CD14-positive monocyte (primary cell): Measurements from ENCODE around the gene LSMEM2. TPM values are rescaled to one million over a fixed set of nuclear protein-coding genes. Genes with fewer than 3 reads are reported as not detected.
A peak's percentile ranks its signal among the peaks of the same experiment; 100 is the strongest.

Experiments used
- DNase-seq, 3 donors: peaks; one replicate each; pipeline ENCODE4 v3.0.0-alpha.2; 2011 to 2022
- H2AFZ ChIP-seq: 2 replicates; pipeline ENCODE4 v1.6.0; 2012; ENCODE audit warnings: mild to moderate bottlenecking, low read depth, low read length, inconsistent platforms; ENCODE audit not compliant: insufficient read depth, poor library complexity, severe bottlenecking
- H3K27ac ChIP-seq, 2 donors: 1 replicate in 1 of 2; 2 replicates in 1 of 2; pipeline ENCODE4 v1.5.1; 2012 to 2013; ENCODE audit warnings: low read length in 2 of 2, control low read depth in 1 of 2, inconsistent platforms in 1 of 2, low read depth in 1 of 2, mild to moderate bottlenecking in 1 of 2
- H3K27me3 ChIP-seq, 2 donors: one replicate each; pipeline versions ENCODE4 v1.6.0 to v1.6.1; 2011 to 2013; ENCODE audit warnings: low read length in 2 of 2; ENCODE audit not compliant: control insufficient read depth in 2 of 2, insufficient read depth in 2 of 2
- H3K36me3 ChIP-seq, 2 donors: replicated peaks in 1 of 2; 1 replicate in 1 of 2; 2 replicates in 1 of 2; pipeline versions ENCODE4 v1.5.1 to v1.6.1; 2012 to 2013; ENCODE audit warnings: low read length in 2 of 2, control low read depth in 1 of 2, inconsistent platforms in 1 of 2, mild to moderate bottlenecking in 1 of 2; ENCODE audit not compliant: insufficient read depth in 2 of 2, control insufficient read depth in 1 of 2
- H3K4me1 ChIP-seq, 2 donors: 1 replicate in 1 of 2; 2 replicates in 1 of 2; pipeline versions ENCODE4 v1.5.1 to v1.6.1; 2012 to 2013; ENCODE audit warnings: low read length in 2 of 2, control low read depth in 1 of 2, inconsistent platforms in 1 of 2, mild to moderate bottlenecking in 1 of 2, moderate library complexity in 1 of 2; ENCODE audit not compliant: insufficient read depth in 2 of 2, control insufficient read depth in 1 of 2
- H3K4me2 ChIP-seq: replicated peaks from 2 replicates; pipeline ENCODE3; 2012; ENCODE audit warnings: low read length, moderate library complexity, mild to moderate bottlenecking; ENCODE audit not compliant: poor library complexity, severe bottlenecking; ENCODE audit errors: extremely low read depth
- H3K4me3 ChIP-seq, 3 experiments: fragments of 200-600 bp in 1 of 3; sonication (generic) in 1 of 3; replicated peaks in 1 of 3; 1 replicate in 2 of 3; 2 replicates in 1 of 3; pipeline ENCODE4 v1.5.1; 2011 to 2013; ENCODE audit warnings: low read length in 3 of 3, mild to moderate bottlenecking in 3 of 3, control low read depth in 2 of 3, low read depth in 2 of 3, inconsistent platforms in 1 of 3, moderate library complexity in 1 of 3
- H3K79me2 ChIP-seq: 2 replicates; pipeline ENCODE4 v1.6.0; 2012; ENCODE audit warnings: mild to moderate bottlenecking, control low read depth, inconsistent platforms, low read length, moderate library complexity; ENCODE audit not compliant: insufficient read depth
- H3K9ac ChIP-seq: 2 replicates; pipeline ENCODE4 v1.6.0; 2017; ENCODE audit warnings: low read length, mild to moderate bottlenecking; ENCODE audit not compliant: insufficient read depth, poor library complexity, severe bottlenecking
- H3K9me3 ChIP-seq, 2 donors: replicated peaks in 1 of 2; 1 replicate in 1 of 2; 2 replicates in 1 of 2; pipeline versions ENCODE4 v1.5.1 to v1.6.1; 2012 to 2013; ENCODE audit warnings: low read length in 2 of 2, control low read depth in 1 of 2; ENCODE audit not compliant: control insufficient read depth in 1 of 2, insufficient read depth in 1 of 2
- H4K20me1 ChIP-seq: 2 replicates; pipeline ENCODE4 v1.6.0; 2012; ENCODE audit warnings: mild to moderate bottlenecking, low read length, control low read depth, moderate library complexity; ENCODE audit not compliant: insufficient read depth
- H3K27ac Mint-ChIP-seq, 7 donors: one replicate each; pipeline ENCODE4 v1.8.0; 2020; ENCODE audit warnings: mild to moderate bottlenecking in 7 of 7, mixed read lengths in 7 of 7, moderate library complexity in 6 of 7, inconsistent platforms in 2 of 7
- H3K27me3 Mint-ChIP-seq, 3 donors: one replicate each; pipeline ENCODE4 v1.8.0; 2021 to 2022; ENCODE audit warnings: low read depth in 3 of 3, mild to moderate bottlenecking in 3 of 3, mixed read lengths in 3 of 3, moderate library complexity in 3 of 3, inconsistent platforms in 1 of 3
- H3K36me3 Mint-ChIP-seq, 2 donors: one replicate each; pipeline ENCODE4 v1.8.0; 2020; ENCODE audit warnings: mixed read lengths in 2 of 2, inconsistent platforms in 1 of 2, mild to moderate bottlenecking in 1 of 2
- H3K4me1 Mint-ChIP-seq: one replicate; pipeline ENCODE4 v1.8.0; 2020; ENCODE audit warnings: mild to moderate bottlenecking, mixed read lengths
- H3K4me3 Mint-ChIP-seq, 2 donors: one replicate each; pipeline ENCODE4 v1.8.0; 2020; ENCODE audit warnings: mild to moderate bottlenecking in 2 of 2, mixed read lengths in 2 of 2, moderate library complexity in 1 of 2
- H3K9me3 Mint-ChIP-seq, 7 donors: one replicate each; pipeline ENCODE4 v1.8.0; 2020 to 2022; ENCODE audit warnings: mixed read lengths in 7 of 7, mild to moderate bottlenecking in 6 of 7, moderate library complexity in 6 of 7, inconsistent platforms in 2 of 7
- CTCF ChIP-seq: fragments of 200-600 bp; IDR thresholded peaks from one replicate; pipeline ENCODE4 v1.8.0; 2022; ENCODE audit warnings: antibody characterized with exemption, mild to moderate bottlenecking
- WGBS: methylation state at CpG from one replicate; pipeline ENCODE4 v1.1.5; 2013; ENCODE audit warnings: missing lambda C conversion rate; ENCODE audit not compliant: insufficient coverage; 5-methylcytosine and 5-hydroxymethylcytosine counted together
- intact Hi-C, 2 donors: fragments of 100-400 bp; cut with micrococcal nuclease; formaldehyde crosslinking; loops; one replicate each; pipeline versions ENCODE4 v1.15.0 to v1.15.1; 2023
- polyA plus RNA-seq, 3 donors: library from polyadenylated mRNA; depleted of rRNA in 1 of 3; unstranded in 2 of 3; stranded (reverse) in 1 of 3; fragments of 300-500 nt in 2 of 3; fragments of >200 nt in 1 of 3; fragmentation: Illumina TruSeq in 2 of 3; gene quantifications; 1 replicate in 2 of 3; 2 replicates in 1 of 3; pipeline ENCODE4 v1.2.3, GENCODE V29; 2012 to 2021

The LSMEM2 gene
- polyA plus RNA-seq, 3 donors: not detected

- Mint-ChIP-seq H3K4me1 (peaks cover 34% of the 10 kb centered on the region), H3K4me3 (peak overlapping the region; percentile 90 to 95), H3K27me3 (no peaks in the 10 kb centered on the region), H3K36me3 (peaks cover 2 to 11% of the 10 kb centered on the region in 2 donors), H3K9me3 (no peaks in the 10 kb centered on the region), H3K27ac (peak overlapping the region; percentile 99)
- Histone ChIP-seq H3K27me3 (no peaks in the 10 kb centered on the region), H3K4me2 (peak overlapping the region; percentile 99), H3K36me3 (no peaks in the 10 kb centered on the region), H3K27ac (peak overlapping the region; percentile 99 to 100), H3K79me2 (peaks cover 39% of the 10 kb centered on the region), H2AFZ (no peak overlapping the region), H3K9ac (peak overlapping the region; percentile 85), H3K9me3 (no peaks in the 10 kb centered on the region), H3K4me3 (peak overlapping the region; percentile 34 to 94 (median 84)), H4K20me1 (no peaks in the 10 kb centered on the region), H3K4me1 (peaks cover 32 to 39% of the 10 kb centered on the region in 2 donors)
- TF ChIP-seq CTCF: peak; percentile 7
- 15% methylated on average over 9 of the region's 9 CpGs for WGBS
- DNase-seq: peak in 2 of 3 donors; percentile 29 to 40
- intact Hi-C loops: loop anchor here (2.0 to 5.0 kb wide), 2 partner anchors 23 to 39 kb away; no protein-coding TSS in a partner anchor
These were observed 19.2 kb downstream of the LSMEM2 start for GRCh38 chr3:50297896-50298725.

- no peaks in the 10 kb centered on the region for H3K27me3 ChIP-seq
- H3K9ac ChIP-seq: peak within 1 kb of the TSS; percentile 85
- H3K27ac ChIP-seq: peak within 1 kb of the TSS; percentile 99 to 100
- Mint-ChIP-seq H3K27me3 (no peaks in the 10 kb centered on the region), H3K9me3 (no peaks in the 10 kb centered on the region), H3K27ac (peak within 1 kb of the TSS; percentile 99), H3K36me3 (peaks cover 2 to 11% of the 10 kb centered on the region in 2 donors), H3K4me3 (peak within 1 kb of the TSS; percentile 90 to 95), H3K4me1 (peaks cover 34% of the 10 kb centered on the region)
- DNase-seq: peak; percentile 98 to 100 (median 100)
- peaks cover 32 to 37% of the 10 kb centered on the region in 2 donors for H3K4me1 ChIP-seq
- intact Hi-C loops: loop anchor here (2.0 to 5.0 kb wide), 2 partner anchors 22 to 38 kb away; no protein-coding TSS in a partner anchor
- peak within 1 kb of the TSS; percentile 99 for H3K4me2 ChIP-seq
- H2AFZ ChIP-seq: peak within 1 kb of the TSS; percentile 81
- H3K79me2 ChIP-seq: peaks cover 39% of the 10 kb centered on the region
- peak; percentile 63 for TF ChIP-seq CTCF
- peak within 1 kb of the TSS; percentile 40 to 94 (median 84) for H3K4me3 ChIP-seq
- no peaks in the 10 kb centered on the region for H4K20me1 ChIP-seq
- H3K36me3 ChIP-seq: no peaks in the 10 kb centered on the region
- 0% methylated on average over 50 of the region's 61 CpGs for WGBS
- no peaks in the 10 kb centered on the region for H3K9me3 ChIP-seq
These were observed 20.1 kb downstream of the LSMEM2 start, which contains the start of the genes HYAL3 and NAA80 for GRCh38 chr3:50298836-50299637. HYAL3 (minus strand) TSS chr3:50299405; CDS start chr3:50295602, 3,803 bp downstream. NAA80 (minus strand) TSS chr3:50299405; CDS start chr3:50297463, 1,942 bp downstream.
